Thoracic aorta (tissue), 2 donors: ENCODE data around the gene HNMT. TPM values are rescaled to one million over a fixed set of nuclear protein-coding genes. Genes with fewer than 3 reads are reported as not detected.
"Not testable (repeated sequence)": the region's sequence is repeated elsewhere in the genome, so short reads cannot be mapped to it uniquely, and the experiment has no call there.

Experiments used
- ATAC-seq: fragments of 150-250 bp; one replicate; pipeline ENCODE4 v1.8.0; 2017; ENCODE audit warnings: low read depth; ENCODE audit not compliant: insufficient number of reproducible peaks, low FRiP score
- DNase-seq: peaks from one replicate; pipeline ENCODE4 v3.0.0-alpha.2; 2020; ENCODE audit warnings: low spot score
- H3K27ac ChIP-seq, 2 donors: fragments of 200-600 bp; sonication (generic); 1 replicate in 1 of 2; 2 replicates in 1 of 2; pipeline ENCODE4 v1.5.1; 2016; ENCODE audit warnings: mild to moderate bottlenecking in 2 of 2, moderate library complexity in 2 of 2
- H3K27me3 ChIP-seq: fragments of 200-600 bp; sonication (generic); replicated peaks from 2 replicates; pipeline ENCODE4 v1.6.0; 2016; ENCODE audit warnings: mild to moderate bottlenecking; ENCODE audit not compliant: insufficient read depth
- H3K36me3 ChIP-seq: fragments of 200-600 bp; sonication (generic); one replicate; pipeline ENCODE4 v1.5.1; 2016
- H3K4me1 ChIP-seq, 2 donors: fragments of 200-600 bp; sonication (generic); 1 replicate in 1 of 2; 2 replicates in 1 of 2; pipeline versions ENCODE4 v1.5.1 to v1.6.0; 2016; ENCODE audit warnings: low read depth in 2 of 2, mild to moderate bottlenecking in 1 of 2; ENCODE audit not compliant: control insufficient read depth in 1 of 2
- H3K4me3 ChIP-seq: fragments of 200-600 bp; sonication (generic); 2 replicates; pipeline ENCODE4 v1.5.1; 2016; ENCODE audit warnings: mild to moderate bottlenecking
- H3K9me3 ChIP-seq: fragments of 200-600 bp; sonication (generic); 2 replicates; pipeline ENCODE4 v1.5.1; 2016
- total RNA-seq, 2 donors: library from RNA; depleted of rRNA; stranded (reverse); fragments of >200 nt; gene quantifications; one replicate each; pipeline versions ENCODE4 v1.1.0 to v1.2.3, GENCODE V29; 2016
- TF ChIP-seq, protein P1 (sequence below): fragments of 200-600 bp; sonication (generic); IDR thresholded peaks from one replicate; pipeline ENCODE4 v1.5.1; 2019; ENCODE audit warnings: antibody characterized with exemption

The HNMT gene
- total RNA-seq, 2 donors from 2014 or later: 57.0 to 67.2 TPM

DNA sequence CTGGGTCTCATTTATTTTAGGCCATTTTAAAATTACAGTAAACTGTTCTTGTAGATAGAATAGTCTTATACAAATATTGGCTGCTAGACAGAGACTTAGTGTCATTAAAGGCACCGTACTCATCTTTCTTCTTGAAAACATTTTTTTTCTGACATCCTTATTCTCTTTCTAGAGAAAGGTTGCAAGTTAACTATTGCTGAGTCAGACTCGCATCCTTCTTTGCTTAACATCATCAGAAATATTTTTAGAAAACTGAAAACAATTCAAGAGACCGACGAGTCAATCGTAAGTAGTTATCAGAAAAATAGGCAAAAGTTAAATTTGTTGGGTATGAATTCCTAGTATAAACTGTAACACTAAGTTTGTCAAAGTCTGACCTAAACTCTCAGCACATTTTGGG is 72.2 kb downstream of the HNMT start:
- Histone ChIP-seq H3K27me3 (no peaks in the 10 kb centered on the region), H3K4me1 (no peaks in the 10 kb centered on the region), H3K9me3 (no peaks in the 10 kb centered on the region), H3K36me3 (no peaks in the 10 kb centered on the region), H3K27ac (no peak overlapping the region), H3K4me3 (no peak overlapping the region)
- no peak for ATAC-seq
- DNase-seq: no peak
- TF ChIP-seq, protein P1, sequence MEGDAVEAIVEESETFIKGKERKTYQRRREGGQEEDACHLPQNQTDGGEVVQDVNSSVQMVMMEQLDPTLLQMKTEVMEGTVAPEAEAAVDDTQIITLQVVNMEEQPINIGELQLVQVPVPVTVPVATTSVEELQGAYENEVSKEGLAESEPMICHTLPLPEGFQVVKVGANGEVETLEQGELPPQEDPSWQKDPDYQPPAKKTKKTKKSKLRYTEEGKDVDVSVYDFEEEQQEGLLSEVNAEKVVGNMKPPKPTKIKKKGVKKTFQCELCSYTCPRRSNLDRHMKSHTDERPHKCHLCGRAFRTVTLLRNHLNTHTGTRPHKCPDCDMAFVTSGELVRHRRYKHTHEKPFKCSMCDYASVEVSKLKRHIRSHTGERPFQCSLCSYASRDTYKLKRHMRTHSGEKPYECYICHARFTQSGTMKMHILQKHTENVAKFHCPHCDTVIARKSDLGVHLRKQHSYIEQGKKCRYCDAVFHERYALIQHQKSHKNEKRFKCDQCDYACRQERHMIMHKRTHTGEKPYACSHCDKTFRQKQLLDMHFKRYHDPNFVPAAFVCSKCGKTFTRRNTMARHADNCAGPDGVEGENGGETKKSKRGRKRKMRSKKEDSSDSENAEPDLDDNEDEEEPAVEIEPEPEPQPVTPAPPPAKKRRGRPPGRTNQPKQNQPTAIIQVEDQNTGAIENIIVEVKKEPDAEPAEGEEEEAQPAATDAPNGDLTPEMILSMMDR: no peak

- ATAC-seq (no peak), DNase-seq (no peak)
- H3K9me3 ChIP-seq: no peaks in the 10 kb centered on the region
- no peak overlapping the region for H3K4me3 ChIP-seq
- H3K4me1 ChIP-seq: no peaks in the 10 kb centered on the region
- no peak overlapping the region for H3K27ac ChIP-seq
- TF ChIP-seq, protein P1: no peak
- no peaks in the 10 kb centered on the region for H3K27me3 ChIP-seq
- no peaks in the 10 kb centered on the region for H3K36me3 ChIP-seq
These were observed 72.8 kb downstream of the HNMT start for GRCh38 chr2:138037090-138037489.

DNA sequence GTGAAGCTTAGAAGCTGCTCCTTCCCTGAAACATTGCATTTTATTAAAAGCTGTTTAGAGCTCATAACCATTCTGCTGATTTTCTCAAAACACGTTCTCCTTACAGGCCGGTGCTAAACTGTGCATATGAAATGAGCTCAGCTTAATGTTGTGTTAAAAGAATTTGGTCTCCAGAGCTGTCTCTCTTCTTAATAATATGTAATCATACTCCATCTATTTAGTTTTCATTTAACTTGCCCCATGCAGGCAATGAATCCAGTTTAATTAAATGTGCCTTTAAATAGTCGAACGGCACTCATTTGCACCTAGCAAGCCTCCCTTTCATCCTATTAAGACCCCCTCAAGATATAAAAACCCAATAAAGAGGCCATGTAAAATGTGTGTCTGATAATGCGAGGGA is 76.3 kb downstream of the HNMT start:
- no peak for DNase-seq
- no peaks in the 10 kb centered on the region for H3K9me3 ChIP-seq
- TF ChIP-seq, protein P1: no peak
- H3K27me3 ChIP-seq: no peaks in the 10 kb centered on the region
- ATAC-seq: no peak
- no peak overlapping the region for H3K27ac ChIP-seq
- no peak overlapping the region for H3K4me3 ChIP-seq
- no peaks in the 10 kb centered on the region for H3K36me3 ChIP-seq
- H3K4me1 ChIP-seq: no peaks in the 10 kb centered on the region

DNA sequence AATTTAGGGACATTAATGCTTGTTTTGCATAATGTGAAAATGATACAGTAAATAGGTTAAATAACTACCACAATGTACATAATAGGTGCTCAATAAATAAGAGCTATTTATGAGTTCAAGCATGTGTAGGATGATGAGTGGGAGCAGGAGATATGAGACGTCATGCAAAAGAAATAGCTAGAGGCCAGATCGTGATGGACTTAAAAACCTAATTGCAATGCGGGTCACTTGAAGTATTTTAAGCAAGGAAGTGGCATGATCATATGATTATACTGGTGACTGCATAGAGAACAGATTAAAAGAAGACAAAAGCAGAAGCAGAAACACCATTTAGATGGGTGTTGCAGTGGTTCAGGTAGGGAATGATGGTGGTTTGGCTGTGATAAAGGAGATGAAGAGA is 78.0 kb downstream of the HNMT start:
- H3K9me3 ChIP-seq: no peaks in the 10 kb centered on the region
- ATAC-seq (no peak), DNase-seq (no peak)
- TF ChIP-seq, protein P1: no peak
- H3K27ac ChIP-seq: no peak overlapping the region
- no peaks in the 10 kb centered on the region for H3K36me3 ChIP-seq
- no peak overlapping the region for H3K4me3 ChIP-seq
- no peaks in the 10 kb centered on the region for H3K27me3 ChIP-seq
- no peaks in the 10 kb centered on the region for H3K4me1 ChIP-seq

GRCh38 chr2:138043588-138043987 is 79.3 kb downstream of the HNMT start:
- H3K36me3 ChIP-seq, H3K4me1 ChIP-seq, H3K27me3 ChIP-seq, H3K4me3 ChIP-seq, DNase-seq, ATAC-seq, H3K9me3 ChIP-seq, H3K27ac ChIP-seq: not testable (repeated sequence)

DNA sequence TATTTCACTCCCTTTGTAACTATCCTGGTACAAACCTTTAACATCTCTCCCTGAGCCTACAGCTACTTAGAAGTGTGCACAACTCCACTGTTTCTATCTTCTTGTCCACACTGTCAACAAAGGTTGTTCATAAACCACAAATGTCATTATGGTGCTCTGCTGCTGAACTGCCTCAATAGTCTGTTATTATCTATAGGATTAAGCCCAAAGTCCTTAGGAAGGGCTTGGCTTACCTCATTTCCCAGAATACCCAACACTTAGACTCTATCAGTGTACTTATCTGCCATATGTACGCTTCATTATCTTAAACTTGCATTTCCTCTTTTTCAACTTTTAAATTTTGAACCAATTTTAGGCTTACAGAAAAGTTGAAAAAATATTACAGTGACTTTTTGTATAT is 94.2 kb downstream of the HNMT start:
- ATAC-seq: no peak
- H3K27ac ChIP-seq: no peak overlapping the region
- H3K4me3 ChIP-seq: no peak overlapping the region
- TF ChIP-seq, protein P1: no peak
- no peaks in the 10 kb centered on the region for H3K27me3 ChIP-seq
- H3K36me3 ChIP-seq: no peaks in the 10 kb centered on the region
- no peaks in the 10 kb centered on the region for H3K9me3 ChIP-seq
- DNase-seq: no peak
- H3K4me1 ChIP-seq: peaks cover 7% of the 10 kb centered on the region in 2 donors
